ENCODE measurements around the gene PDZD2. TPM values are rescaled to one million over a fixed set of nuclear protein-coding genes. Genes with fewer than 3 reads are reported as not detected.

PDZD2 gene
- total RNA-seq, 1 experiment from 2014 or later = 0.37 TPM

GRCh38 chr5:31884896-31885295 lies 246.0 kb downstream of the PDZD2 start (continued):
- TF ChIP-seq, protein P1, sequence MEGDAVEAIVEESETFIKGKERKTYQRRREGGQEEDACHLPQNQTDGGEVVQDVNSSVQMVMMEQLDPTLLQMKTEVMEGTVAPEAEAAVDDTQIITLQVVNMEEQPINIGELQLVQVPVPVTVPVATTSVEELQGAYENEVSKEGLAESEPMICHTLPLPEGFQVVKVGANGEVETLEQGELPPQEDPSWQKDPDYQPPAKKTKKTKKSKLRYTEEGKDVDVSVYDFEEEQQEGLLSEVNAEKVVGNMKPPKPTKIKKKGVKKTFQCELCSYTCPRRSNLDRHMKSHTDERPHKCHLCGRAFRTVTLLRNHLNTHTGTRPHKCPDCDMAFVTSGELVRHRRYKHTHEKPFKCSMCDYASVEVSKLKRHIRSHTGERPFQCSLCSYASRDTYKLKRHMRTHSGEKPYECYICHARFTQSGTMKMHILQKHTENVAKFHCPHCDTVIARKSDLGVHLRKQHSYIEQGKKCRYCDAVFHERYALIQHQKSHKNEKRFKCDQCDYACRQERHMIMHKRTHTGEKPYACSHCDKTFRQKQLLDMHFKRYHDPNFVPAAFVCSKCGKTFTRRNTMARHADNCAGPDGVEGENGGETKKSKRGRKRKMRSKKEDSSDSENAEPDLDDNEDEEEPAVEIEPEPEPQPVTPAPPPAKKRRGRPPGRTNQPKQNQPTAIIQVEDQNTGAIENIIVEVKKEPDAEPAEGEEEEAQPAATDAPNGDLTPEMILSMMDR (IDR thresholded peaks at IDR 0.05 in 2 of 3, conservative IDR thresholded peaks at IDR 0.05 in 1 of 3; ENCODE audit: borderline replicate concordance in 1 of 3, insufficient read depth in 1 of 3, low read depth in 2 of 3, low read length in 2 of 3) = no peak
- TF ChIP-seq YY1 (IDR thresholded peaks at IDR 0.05; ENCODE audit: extremely low read depth, insufficient replicate concordance, low read depth, low read length) = no peak
- no peak for TF ChIP-seq ZBTB33 (IDR thresholded peaks at IDR 0.05; ENCODE audit: extremely low read depth, insufficient replicate concordance, low read length)
- no peak for TF ChIP-seq JUND (IDR thresholded peaks at IDR 0.05)

DNA sequence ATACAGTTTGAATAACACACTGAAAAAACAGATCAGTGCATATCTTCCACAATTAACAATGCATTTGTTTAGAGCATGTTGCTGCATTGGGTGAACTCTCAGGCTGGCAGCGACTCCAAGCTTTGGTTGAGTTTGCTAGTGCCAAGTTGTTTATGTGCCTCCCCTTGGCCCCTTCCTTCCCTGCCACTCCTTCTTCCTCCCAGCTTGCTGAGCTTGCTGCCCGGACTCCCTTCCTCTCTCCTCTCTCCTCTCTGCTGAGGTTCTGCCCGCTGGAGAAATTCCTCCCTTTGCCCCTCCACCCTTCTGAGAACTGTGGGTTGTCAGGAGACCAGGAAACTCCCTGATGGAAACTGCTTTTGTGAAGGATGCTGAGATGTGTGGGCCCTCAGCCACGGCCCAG lies 247.3 kb downstream of the PDZD2 start:
- ChIA-PET RAD21 (ENCODE audit: low non-redundant PET in 1 of 2, low total read pairs in 2 of 2, uncharacterized antibody in 2 of 2, unreplicated experiment in 2 of 2) (no interaction called here), POLR2A (no interaction called here), CTCF (no interaction called here)
- TF ChIP-seq POLR2AphosphoS5 (IDR thresholded peaks at IDR 0.05; ENCODE audit: low read depth, low read length) (no peak), CEBPB (IDR thresholded peaks at IDR 0.05; ENCODE audit: low read depth) (no peak)
- H2AFZ ChIP-seq (ENCODE audit: low read depth, low read length, poor library complexity, severe bottlenecking) = no peak overlapping the region
- DNase-seq (ENCODE audit: low read depth, low spot score) (no peak), ATAC-seq (no peak)
- intact Hi-C loops (cut with micrococcal nuclease) = no loop called here
- H3K27me3 ChIP-seq (ENCODE audit: insufficient read depth, low read length) = no peaks in the 10 kb centered on the region
- no peaks in the 10 kb centered on the region for H4K20me1 ChIP-seq (ENCODE audit: insufficient read depth)
- no peaks in the 10 kb centered on the region for H3K9me3 ChIP-seq (ENCODE audit: control insufficient read depth in 1 of 2, insufficient read depth in 1 of 2, low read depth in 1 of 2, low read length in 2 of 2)
- H3K4me3 ChIP-seq (replicated peaks in 1 of 2; ENCODE audit: low read depth in 1 of 2, low read length in 2 of 2) = no peak overlapping the region
- H3K36me3 ChIP-seq (ENCODE audit: control insufficient read depth in 1 of 2, insufficient read depth in 2 of 2, low read length in 2 of 2) = no peaks in the 10 kb centered on the region
- H3K4me2 ChIP-seq (ENCODE audit: low read length) = no peak overlapping the region
- H3K27ac ChIP-seq (ENCODE audit: low read depth, low read length) = no peak overlapping the region
- H3K9me2 ChIP-seq (ENCODE audit: insufficient read depth) = no peaks in the 10 kb centered on the region
- BruUV-seq (replicated peaks) = no TSS peak
- no peaks in the 10 kb centered on the region for H3K4me1 ChIP-seq (ENCODE audit: control insufficient read depth in 1 of 2, insufficient read depth in 2 of 2, low read length in 2 of 2)
- no peak overlapping the region for H3K9ac ChIP-seq (ENCODE audit: low read length)
- no peaks in the 10 kb centered on the region for H3K79me2 ChIP-seq (ENCODE audit: insufficient read depth, low read length)
